Peyer's patch (tissue), 4 donors: ENCODE data around the gene NUAK1. TPM values are rescaled to one million over a fixed set of nuclear protein-coding genes. Genes with fewer than 3 reads are reported as not detected.

ENCODE experiments used
- DNase-seq, 3 donors: peaks; one replicate each; pipeline ENCODE4 v3.0.0-alpha.2; 2017 to 2019
- H3K27ac ChIP-seq, 4 donors: fragments of 200-600 bp; sonication (generic); one replicate each; pipeline ENCODE4 v1.5.1; 2016 to 2019
- H3K27me3 ChIP-seq, 2 donors: fragments of 200-600 bp; sonication (generic); one replicate each; pipeline ENCODE4 v1.5.1; 2019
- H3K36me3 ChIP-seq, 3 donors: fragments of 200-600 bp; sonication (generic); one replicate each; pipeline ENCODE4 v1.5.1; 2016 to 2019
- H3K4me1 ChIP-seq, 4 donors: fragments of 200-600 bp; sonication (generic); one replicate each; pipeline ENCODE4 v1.5.1; 2016 to 2019
- H3K4me3 ChIP-seq, 4 donors: fragments of 200-600 bp; sonication (generic); 1 replicate in 3 of 4; 2 replicates in 1 of 4; pipeline ENCODE4 v1.5.1; 2016 to 2019; ENCODE audit warnings: mild to moderate bottlenecking in 1 of 4
- H3K9me3 ChIP-seq, 4 donors: fragments of 200-600 bp; sonication (generic); one replicate each; pipeline ENCODE4 v1.5.1; 2016 to 2019; ENCODE audit warnings: mild to moderate bottlenecking in 1 of 4
- CTCF ChIP-seq, 6 experiments: fragments of 450-650 bp in 4 of 6; fragments of 200-600 bp in 2 of 6; sonication (generic) in 1 of 6; IDR thresholded peaks; one replicate each; pipeline ENCODE4 v1.5.1; 2017 to 2019; ENCODE audit warnings: antibody characterized with exemption in 6 of 6, mild to moderate bottlenecking in 3 of 6, moderate library complexity in 1 of 6
- POLR2A ChIP-seq, 2 donors: fragments of 450-650 bp; IDR thresholded peaks; one replicate each; pipeline ENCODE4 v1.5.1; 2017; ENCODE audit warnings: antibody characterized with exemption in 2 of 2, mild to moderate bottlenecking in 2 of 2, moderate library complexity in 2 of 2
- total RNA-seq, 4 donors: library from RNA; depleted of rRNA; stranded (reverse); fragments of >200 nt; gene quantifications; one replicate each; pipeline ENCODE4 v1.1.0, GENCODE V29; 2016

The NUAK1 gene
- total RNA-seq, 4 donors from 2014 or later, result 2.1 to 7.7 (median 4.6) TPM

- TF ChIP-seq POLR2A (IDR thresholded peaks at IDR 0.05) (no peak), CTCF (IDR thresholded peaks at IDR 0.05) (no peak)
- Histone ChIP-seq H3K4me3 (no peak overlapping the region), H3K27ac (no peak overlapping the region)
These were observed 42.8 kb upstream of the NUAK1 start for GRCh38 chr12:106181401-106182114.

GRCh38 chr12:106179086-106179485, 40.3 kb upstream of the NUAK1 start:
- Histone ChIP-seq H3K27ac (no peak overlapping the region), H3K36me3 (no peaks in the 10 kb centered on the region)
- no peak for DNase-seq

More at GRCh38 chr12:106181401-106182114, 42.8 kb upstream of the NUAK1 start:
- no peak for DNase-seq
- Histone ChIP-seq H3K4me1 (no peaks in the 10 kb centered on the region), H3K36me3 (no peaks in the 10 kb centered on the region), H3K27me3 (no peaks in the 10 kb centered on the region), H3K9me3 (no peaks in the 10 kb centered on the region)

GRCh38 chr12:106178562-106178961, 39.8 kb upstream of the NUAK1 start:
- H3K9me3 ChIP-seq, result no peaks in the 10 kb centered on the region
- H3K27ac ChIP-seq, result no peak overlapping the region
- TF ChIP-seq POLR2A (IDR thresholded peaks at IDR 0.05) (no peak), CTCF (IDR thresholded peaks at IDR 0.05) (no peak)
- no peaks in the 10 kb centered on the region for H3K36me3 ChIP-seq
- H3K27me3 ChIP-seq, result no peaks in the 10 kb centered on the region
- no peaks in the 10 kb centered on the region for H3K4me1 ChIP-seq
- DNase-seq, result no peak
- H3K4me3 ChIP-seq, result no peak overlapping the region

More at GRCh38 chr12:106179086-106179485, 40.3 kb upstream of the NUAK1 start:
- TF ChIP-seq CTCF (IDR thresholded peaks at IDR 0.05), result no peak
- no peak for TF ChIP-seq POLR2A (IDR thresholded peaks at IDR 0.05)
- Histone ChIP-seq H3K4me1 (no peaks in the 10 kb centered on the region), H3K27me3 (no peaks in the 10 kb centered on the region), H3K9me3 (no peaks in the 10 kb centered on the region), H3K4me3 (no peak overlapping the region)

GRCh38 chr12:106176560-106176959, 37.8 kb upstream of the NUAK1 start:
- no peak overlapping the region for H3K4me3 ChIP-seq
- H3K27me3 ChIP-seq, result no peaks in the 10 kb centered on the region
- H3K4me1 ChIP-seq, result no peaks in the 10 kb centered on the region
- no peak for DNase-seq
- no peak overlapping the region for H3K27ac ChIP-seq
- H3K9me3 ChIP-seq, result no peaks in the 10 kb centered on the region
- no peaks in the 10 kb centered on the region for H3K36me3 ChIP-seq
- TF ChIP-seq POLR2A (IDR thresholded peaks at IDR 0.05) (no peak), CTCF (IDR thresholded peaks at IDR 0.05) (no peak)

DNA sequence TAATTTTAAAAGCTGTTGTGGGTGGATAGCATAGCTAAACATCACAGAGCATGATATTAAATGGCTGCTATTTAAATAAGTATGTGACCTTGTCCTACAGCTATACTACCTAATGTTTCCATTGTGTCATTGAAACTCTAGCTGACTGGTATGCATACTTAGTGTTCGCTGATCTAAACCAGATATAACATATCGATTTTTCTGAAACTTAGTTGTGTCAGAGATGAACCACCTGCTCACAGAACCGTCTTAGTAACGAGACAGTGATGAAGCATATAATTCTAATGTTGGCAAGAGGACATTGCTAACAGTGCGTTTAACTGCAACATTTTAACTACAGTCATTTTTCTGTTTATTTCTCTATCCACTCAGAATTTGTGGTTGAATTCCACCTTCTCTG, 36.1 kb upstream of the NUAK1 start:
- Histone ChIP-seq H3K4me3 (no peak overlapping the region), H3K36me3 (no peaks in the 10 kb centered on the region), H3K9me3 (no peaks in the 10 kb centered on the region), H3K27ac (no peak overlapping the region), H3K27me3 (no peaks in the 10 kb centered on the region), H3K4me1 (no peaks in the 10 kb centered on the region)
- no peak for DNase-seq
- TF ChIP-seq CTCF (IDR thresholded peaks at IDR 0.05), result no peak
- no peak for TF ChIP-seq POLR2A (IDR thresholded peaks at IDR 0.05)
